B cell (primary cell): ENCODE data around the gene AFF3. TPM values are rescaled to one million over a fixed set of nuclear protein-coding genes. Genes with fewer than 3 reads are reported as not detected.

Experiments used
- ATAC-seq: fragments of 200-7000 bp; cut with Tn5 transposase; one replicate; pipeline ENCODE4 v1.10.0; 2021; ENCODE audit warnings: low read depth, mild to moderate bottlenecking, moderate number of reproducible peaks, moderate library complexity
- CTCF ChIA-PET: fragments of 350-600 bp; sonication (Branson Sonifier 250); formaldehyde crosslinking; loops from one replicate; lab custom pipeline; 2021; ENCODE audit warnings: antibody characterized with exemption, inconsistent platforms; lab: Charles Lee
- POLR2A ChIA-PET: fragments of 350-600 bp; sonication (Branson Sonifier 250); formaldehyde crosslinking; loops from one replicate; lab custom pipeline; 2021; ENCODE audit warnings: antibody characterized with exemption; lab: Charles Lee
- DNase-seq: peaks from one replicate; pipeline ENCODE4 v3.0.0; 2013
- H2AFZ ChIP-seq: 2 replicates; pipeline ENCODE4 v1.6.1; 2012; ENCODE audit warnings: mild to moderate bottlenecking, low read depth, low read length; ENCODE audit not compliant: insufficient read depth, poor library complexity, severe bottlenecking
- H3K27ac ChIP-seq, 2 donors: 1 replicate in 1 of 2; 2 replicates in 1 of 2; pipeline ENCODE4 v1.5.1; 2012 to 2013; ENCODE audit warnings: low read length in 2 of 2, mild to moderate bottlenecking in 2 of 2, moderate library complexity in 1 of 2
- H3K27me3 ChIP-seq, 4 experiments: fragments of 200-600 bp in 1 of 4; sonication (generic) in 1 of 4; replicated peaks in 1 of 4; 1 replicate in 2 of 4; 2 replicates in 2 of 4; pipeline versions ENCODE4 v1.6.1 to v1.7.0; 2013 to 2016; ENCODE audit warnings: low read length in 3 of 4, mild to moderate bottlenecking in 2 of 4, mixed read lengths in 1 of 4, moderate library complexity in 1 of 4; ENCODE audit not compliant: insufficient read depth in 4 of 4, control insufficient read depth in 3 of 4; ENCODE audit errors: control extremely low read depth in 1 of 4
- H3K36me3 ChIP-seq, 2 experiments: replicated peaks in 1 of 2; 1 replicate in 1 of 2; 2 replicates in 1 of 2; pipeline versions ENCODE4 v1.6.1 to v1.7.1; 2013; ENCODE audit warnings: low read length in 1 of 2; ENCODE audit not compliant: insufficient read depth in 2 of 2, control insufficient read depth in 1 of 2; ENCODE audit errors: control extremely low read depth in 1 of 2, extremely low read depth in 1 of 2
- H3K4me1 ChIP-seq, 2 donors: fragments of 200-600 bp in 1 of 2; sonication (generic) in 1 of 2; 1 replicate in 1 of 2; 2 replicates in 1 of 2; pipeline versions ENCODE4 v1.5.1 to v1.6.1; 2013 to 2017; ENCODE audit warnings: low read length in 2 of 2; ENCODE audit not compliant: control insufficient read depth in 2 of 2, insufficient read depth in 2 of 2
- H3K4me2 ChIP-seq: replicated peaks from 2 replicates; pipeline ENCODE3; 2012; ENCODE audit warnings: mild to moderate bottlenecking, low read depth, low read length; ENCODE audit not compliant: poor library complexity, severe bottlenecking
- H3K4me3 ChIP-seq, 5 experiments: fragments of 200-600 bp in 1 of 5; sonication (generic) in 1 of 5; 1 replicate in 3 of 5; 2 replicates in 2 of 5; pipeline versions ENCODE4 v1.5.1 to v1.7.0; 2011 to 2016; ENCODE audit warnings: low read length in 4 of 5, mild to moderate bottlenecking in 4 of 5, low read depth in 2 of 5, control low read depth in 1 of 5, moderate library complexity in 1 of 5; ENCODE audit not compliant: insufficient read depth in 1 of 5; ENCODE audit errors: control extremely low read depth in 1 of 5, extremely low read depth in 1 of 5
- H3K79me2 ChIP-seq: fragments of 200-600 bp; sonication (generic); one replicate; pipeline ENCODE4 v1.6.0; 2016; ENCODE audit warnings: low read length; ENCODE audit not compliant: control insufficient read depth, insufficient read depth
- H3K9ac ChIP-seq: fragments of 200-600 bp; sonication (generic); 2 replicates; pipeline ENCODE4 v1.6.1; 2017; ENCODE audit warnings: mild to moderate bottlenecking, low read length, moderate library complexity
- H3K9me3 ChIP-seq, 3 donors: one replicate each; pipeline versions ENCODE4 v1.6.1 to v1.7.1; 2013; ENCODE audit warnings: low read length in 2 of 3; ENCODE audit not compliant: control insufficient read depth in 2 of 3, insufficient read depth in 1 of 3; ENCODE audit errors: control extremely low read depth in 1 of 3
- H4K20me1 ChIP-seq: 2 replicates; pipeline ENCODE4 v1.6.0; 2012; ENCODE audit warnings: mild to moderate bottlenecking, low read length; ENCODE audit not compliant: insufficient read depth, control insufficient read depth, poor library complexity, severe bottlenecking
- H3K27ac Mint-ChIP-seq: one replicate; pipeline ENCODE4 v1.8.0; 2021; ENCODE audit warnings: mixed read lengths
- H3K27me3 Mint-ChIP-seq: one replicate; pipeline ENCODE4 v1.8.0; 2021; ENCODE audit warnings: mixed read lengths
- H3K4me1 Mint-ChIP-seq: one replicate; pipeline ENCODE4 v1.8.0; 2021; ENCODE audit warnings: mixed read lengths
- H3K4me3 Mint-ChIP-seq: one replicate; pipeline ENCODE4 v1.8.0; 2021; ENCODE audit warnings: mixed read lengths
- H3K9me3 Mint-ChIP-seq: one replicate; pipeline ENCODE4 v1.8.0; 2022; ENCODE audit warnings: mixed read lengths; ENCODE audit not compliant: insufficient read depth
- CTCF ChIP-seq: fragments of 200-600 bp; IDR thresholded peaks from one replicate; pipeline ENCODE4 v1.8.0; 2022; ENCODE audit warnings: antibody characterized with exemption, mild to moderate bottlenecking
- EZH2 ChIP-seq: IDR thresholded peaks from 2 replicates; pipeline ENCODE4 v1.6.1; 2012; ENCODE audit warnings: borderline replicate concordance, low read depth, mild to moderate bottlenecking, moderate library complexity, low read length; ENCODE audit not compliant: insufficient read depth, poor library complexity, severe bottlenecking
- WGBS: methylation state at CpG from one replicate; pipeline ENCODE4 v1.1.5; 2013; ENCODE audit warnings: missing lambda C conversion rate; ENCODE audit not compliant: insufficient coverage; 5-methylcytosine and 5-hydroxymethylcytosine counted together
- intact Hi-C: fragments of 100-400 bp; cut with micrococcal nuclease; formaldehyde crosslinking; loops from one replicate; pipeline ENCODE4 v1.10.0; 2022
- polyA plus RNA-seq: library from polyadenylated mRNA; depleted of rRNA; stranded (reverse); fragments of >200 nt; gene quantifications from 2 replicates; pipeline ENCODE4 v1.2.3, GENCODE V29; 2012
- total RNA-seq, 2 donors: library from RNA; stranded (reverse); fragments of 120-200 nt in 1 of 2; gene quantifications; 1 replicate in 1 of 2; 2 replicates in 1 of 2; pipeline versions ENCODE4 v1.2.3 to v1.2.4, GENCODE V29; 2013 to 2022

AFF3 gene
- total and polyA plus RNA-seq, 2 donors (not counting 1 experiment from before 2014, with no cell fraction given) = 117 to 830 TPM

GRCh38 chr2:100151310-100151709 is 8.9 kb upstream of the AFF3 start:
- no peaks in the 10 kb centered on the region for H4K20me1 ChIP-seq
- POLR2A ChIA-PET = interaction anchor here (0.8 kb wide), 1 partner anchor 11 kb away, joined by 3 read pairs; no protein-coding TSS in a partner anchor
- no peak overlapping the region for H3K27ac ChIP-seq
- CTCF ChIA-PET = no interaction called here
- H3K27me3 ChIP-seq = no peaks in the 10 kb centered on the region
- H2AFZ ChIP-seq = no peak overlapping the region
- no peak for TF ChIP-seq CTCF
- no peak for TF ChIP-seq EZH2
- H3K9me3 Mint-ChIP-seq = no peaks in the 10 kb centered on the region
- H3K9ac ChIP-seq = no peak overlapping the region
- no peaks in the 10 kb centered on the region for H3K27me3 Mint-ChIP-seq
- no peak overlapping the region for H3K4me2 ChIP-seq
- peaks cover 14% of the 10 kb centered on the region for H3K4me1 Mint-ChIP-seq
- H3K9me3 ChIP-seq = peaks cover 0 to 1% (median 0%) of the 10 kb centered on the region in 3 donors
- H3K27ac Mint-ChIP-seq = no peak overlapping the region
- peaks cover 14% of the 10 kb centered on the region for H3K79me2 ChIP-seq
- peaks cover 0 to 8% of the 10 kb centered on the region in 2 donors for H3K4me1 ChIP-seq
- ATAC-seq (no peak), DNase-seq (no peak)
- no peak overlapping the region for H3K4me3 Mint-ChIP-seq
- intact Hi-C loops = no loop called here
- no CpG with 5 or more reads among the region's 3 CpGs for WGBS
- H3K36me3 ChIP-seq = no peaks in the 10 kb centered on the region
- no peak overlapping the region for H3K4me3 ChIP-seq

- no peak overlapping the region for H3K27ac Mint-ChIP-seq
These were observed 6.5 kb upstream of the AFF3 start for GRCh38 chr2:100148883-100149282.

More at GRCh38 chr2:100148883-100149282, 6.5 kb upstream of the AFF3 start:
- no peak overlapping the region for H2AFZ ChIP-seq
- peaks cover 0 to 1% (median 0%) of the 10 kb centered on the region in 3 donors for H3K9me3 ChIP-seq
- no peaks in the 10 kb centered on the region for H3K9me3 Mint-ChIP-seq
- no peak overlapping the region for H3K9ac ChIP-seq
- intact Hi-C loops = loop anchor here (10.0 kb wide), 1 partner anchor 436 kb away; no protein-coding TSS in a partner anchor
- POLR2A ChIA-PET = no interaction called here
- ATAC-seq (no peak), DNase-seq (no peak)
- WGBS = 100% methylated on average over 1 of the region's 4 CpGs
- no peak overlapping the region for H3K4me3 ChIP-seq
- H3K36me3 ChIP-seq = no peaks in the 10 kb centered on the region
- no peaks in the 10 kb centered on the region for H4K20me1 ChIP-seq
- H3K4me3 Mint-ChIP-seq = no peak overlapping the region
- no peak overlapping the region for H3K4me2 ChIP-seq
- no peak overlapping the region for H3K27ac ChIP-seq
- peaks cover 29% of the 10 kb centered on the region for H3K4me1 Mint-ChIP-seq
- CTCF ChIA-PET = no interaction called here
- peaks cover 13 to 23% of the 10 kb centered on the region in 2 donors for H3K4me1 ChIP-seq
- TF ChIP-seq EZH2 (no peak), CTCF (no peak)
- no peaks in the 10 kb centered on the region for H3K27me3 ChIP-seq
- H3K79me2 ChIP-seq = peaks cover 37% of the 10 kb centered on the region
- no peaks in the 10 kb centered on the region for H3K27me3 Mint-ChIP-seq
